SHP77 (cell line): ENCODE data around the gene OR6N1.

ENCODE experiments used
- DNase-seq, 2 experiments: peaks; one replicate each; lab custom pipeline; 2025; lab: John Stamatoyannopoulos, UW

The OR6N1 gene

GRCh38 chr1:158771950-158772866 is at the start of gene OR6N1:
Gene OR6N1 (minus strand): TSS chr1:158772195. CDS start chr1:158766682, 5,513 bp downstream.
- DNase-seq: no peak

- no peak for DNase-seq
Measured at GRCh38 chr1:158821723-158822122, 49.7 kb upstream of the OR6N1 start.

- DNase-seq: no peak
Measured at GRCh38 chr1:158819461-158820443, 47.8 kb upstream of the OR6N1 start.

GRCh38 chr1:158818975-158819431 is 47.0 kb upstream of the OR6N1 start:
- no peak for DNase-seq

- no peak for DNase-seq
Measured at GRCh38 chr1:158818560-158818959, 46.6 kb upstream of the OR6N1 start.

GRCh38 chr1:158814970-158815369 is 43.0 kb upstream of the OR6N1 start:
- no peak for DNase-seq

- no peak for DNase-seq
Measured at GRCh38 chr1:158813164-158813563, 41.2 kb upstream of the OR6N1 start.

- DNase-seq: no peak
Measured at GRCh38 chr1:158812336-158812735, 40.3 kb upstream of the OR6N1 start.

- DNase-seq: no peak
Measured at GRCh38 chr1:158810311-158810710, 38.3 kb upstream of the OR6N1 start.

- DNase-seq: no peak
Measured at GRCh38 chr1:158809862-158810261, 37.9 kb upstream of the OR6N1 start.

- no peak for DNase-seq
Measured at GRCh38 chr1:158809256-158809655, 37.3 kb upstream of the OR6N1 start.

GRCh38 chr1:158806916-158807536 is 35.0 kb upstream of the OR6N1 start:
- DNase-seq: no peak

- no peak for DNase-seq
Measured at GRCh38 chr1:158803678-158804077, 31.7 kb upstream of the OR6N1 start.

GRCh38 chr1:158801396-158801795 is 29.4 kb upstream of the OR6N1 start:
- DNase-seq: no peak

- DNase-seq: no peak
Measured at GRCh38 chr1:158800526-158800925, 28.5 kb upstream of the OR6N1 start.

- no peak for DNase-seq
Measured at GRCh38 chr1:158799689-158800088, 27.7 kb upstream of the OR6N1 start.

- no peak for DNase-seq
Measured at GRCh38 chr1:158798531-158798930, 26.5 kb upstream of the OR6N1 start.

GRCh38 chr1:158794247-158794646 is 22.3 kb upstream of the OR6N1 start:
- DNase-seq: no peak

GRCh38 chr1:158793604-158794003 is 21.6 kb upstream of the OR6N1 start:
- DNase-seq: no peak

- DNase-seq: no peak
Measured at GRCh38 chr1:158781104-158781503, 9.1 kb upstream of the OR6N1 start, which contains the start of gene OR6N2. Gene OR6N2 (minus strand): TSS chr1:158781204. CDS start chr1:158777635, 3,569 bp downstream.

GRCh38 chr1:158754420-158754819 is 17.6 kb downstream of the OR6N1 start, which contains the start of gene OR6K6:
Gene OR6K6 (plus strand): TSS chr1:158754720. CDS start chr1:158754888, 168 bp downstream.
- no peak for DNase-seq
